Suprapubic skin (tissue), 4 donors: ENCODE results near the gene MEIS1.

ENCODE experiments used
- POLR2A ChIP-seq, 2 donors: fragments of 450-650 bp; IDR thresholded peaks; one replicate each; pipeline ENCODE4 v1.6.1; 2017; ENCODE audit warnings: antibody characterized with exemption in 2 of 2, mild to moderate bottlenecking in 2 of 2, moderate library complexity in 2 of 2
- POLR2AphosphoS5 ChIP-seq, 3 donors: sonication (generic); formaldehyde crosslinking; IDR thresholded peaks; one replicate each; pipeline ENCODE4 v1.6.1; 2017; ENCODE audit warnings: antibody characterized with exemption in 3 of 3

DNA sequence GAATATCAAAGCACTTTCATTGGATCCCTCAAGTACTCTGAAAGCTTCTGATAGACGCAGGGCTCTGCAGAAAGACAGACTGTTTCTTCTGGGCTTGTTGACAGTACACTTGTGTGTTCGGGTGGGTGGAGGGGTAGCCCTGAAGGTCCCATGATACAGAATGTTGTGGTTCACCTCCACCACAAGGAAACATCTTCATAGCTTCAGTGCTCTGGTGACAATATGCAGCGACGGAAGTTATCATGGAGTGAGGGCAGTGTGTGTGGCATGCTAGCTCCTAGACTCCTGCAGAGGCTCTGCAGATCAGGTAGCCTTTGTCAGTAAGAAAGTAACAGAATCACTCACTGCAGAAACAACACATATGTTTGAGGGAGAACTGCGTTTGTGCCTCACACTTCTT is 90.7 kb downstream of the MEIS1 start:
- TF ChIP-seq POLR2A (IDR thresholded peaks at IDR 0.05) = no peak
- no peak for TF ChIP-seq POLR2AphosphoS5 (IDR thresholded peaks at IDR 0.05)
